Measurements from ENCODE around the gene SMARCAD1. TPM values are rescaled to one million over a fixed set of nuclear protein-coding genes. Genes with fewer than 3 reads are reported as not detected.

SMARCAD1 gene, protein sequence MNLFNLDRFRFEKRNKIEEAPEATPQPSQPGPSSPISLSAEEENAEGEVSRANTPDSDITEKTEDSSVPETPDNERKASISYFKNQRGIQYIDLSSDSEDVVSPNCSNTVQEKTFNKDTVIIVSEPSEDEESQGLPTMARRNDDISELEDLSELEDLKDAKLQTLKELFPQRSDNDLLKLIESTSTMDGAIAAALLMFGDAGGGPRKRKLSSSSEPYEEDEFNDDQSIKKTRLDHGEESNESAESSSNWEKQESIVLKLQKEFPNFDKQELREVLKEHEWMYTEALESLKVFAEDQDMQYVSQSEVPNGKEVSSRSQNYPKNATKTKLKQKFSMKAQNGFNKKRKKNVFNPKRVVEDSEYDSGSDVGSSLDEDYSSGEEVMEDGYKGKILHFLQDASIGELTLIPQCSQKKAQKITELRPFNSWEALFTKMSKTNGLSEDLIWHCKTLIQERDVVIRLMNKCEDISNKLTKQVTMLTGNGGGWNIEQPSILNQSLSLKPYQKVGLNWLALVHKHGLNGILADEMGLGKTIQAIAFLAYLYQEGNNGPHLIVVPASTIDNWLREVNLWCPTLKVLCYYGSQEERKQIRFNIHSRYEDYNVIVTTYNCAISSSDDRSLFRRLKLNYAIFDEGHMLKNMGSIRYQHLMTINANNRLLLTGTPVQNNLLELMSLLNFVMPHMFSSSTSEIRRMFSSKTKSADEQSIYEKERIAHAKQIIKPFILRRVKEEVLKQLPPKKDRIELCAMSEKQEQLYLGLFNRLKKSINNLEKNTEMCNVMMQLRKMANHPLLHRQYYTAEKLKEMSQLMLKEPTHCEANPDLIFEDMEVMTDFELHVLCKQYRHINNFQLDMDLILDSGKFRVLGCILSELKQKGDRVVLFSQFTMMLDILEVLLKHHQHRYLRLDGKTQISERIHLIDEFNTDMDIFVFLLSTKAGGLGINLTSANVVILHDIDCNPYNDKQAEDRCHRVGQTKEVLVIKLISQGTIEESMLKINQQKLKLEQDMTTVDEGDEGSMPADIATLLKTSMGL
- 32.7 and 35.6 TPM in 2 replicates for total RNA-seq

GRCh38 chr4:94207469-94208224, at the start of gene SMARCAD1:
Gene SMARCAD1 (plus strand): TSS chr4:94207865. CDS start chr4:94208395, 530 bp downstream.

Other genes starting within 250 kb of the SMARCAD1 start
- gene HPGDS, start 135.0 kb downstream of the SMARCAD1 start, total RNA-seq, result not detected in 2 replicates
- 76.8 and 107 TPM in 2 replicates for gene PDLIM5, start 244.1 kb downstream of the SMARCAD1 start, total RNA-seq